Measurements from ENCODE around the gene TTLL11. TPM values are rescaled to one million over a fixed set of nuclear protein-coding genes. Genes with fewer than 3 reads are reported as not detected.

TTLL11 gene
- total and polyA plus RNA-seq, 2 experiments from 2014 or later: 5.5 to 7.6 TPM

- Histone ChIP-seq H3K9me3 (ENCODE audit: low read depth) (no peaks in the 10 kb centered on the region), H3K27me3 (no peaks in the 10 kb centered on the region), H2AFZ (no peak overlapping the region), H3K4me1 (ENCODE audit: insufficient read depth) (no peaks in the 10 kb centered on the region), H3K4me2 (no peak overlapping the region), H3K27ac (no peak overlapping the region), H3K9me2 (replicated peaks; ENCODE audit: insufficient read depth) (no peaks in the 10 kb centered on the region), H4K20me1 (ENCODE audit: insufficient read depth, poor library complexity, severe bottlenecking) (no peaks in the 10 kb centered on the region), H3K4me3 (no peak overlapping the region), H3K36me3 (replicated peaks; ENCODE audit: insufficient read depth, low read depth) (no peaks in the 10 kb centered on the region), H3K79me2 (no peaks in the 10 kb centered on the region)
- no peak for DNase-seq (ENCODE audit: low spot score)
- 91% methylated on average over 7 of the region's 7 CpGs for whole genome bisulfite sequencing (ENCODE audit: low lambda C conversion rate, missing lambda C conversion rate)
- TF ChIP-seq CTCF (IDR thresholded peaks at IDR 0.05; ENCODE audit: poor library complexity): no peak
- no peak for TF ChIP-seq EZH2 (IDR thresholded peaks at IDR 0.05; ENCODE audit: borderline replicate concordance)
- no peak for TF ChIP-seq EZH2phosphoT487 (IDR thresholded peaks at IDR 0.05; ENCODE audit: low read depth, severe bottlenecking, unreplicated experiment)
These were observed 95.3 kb downstream of the TTLL11 start for GRCh38 chr9:121997791-121998190.

- TF ChIP-seq EZH2phosphoT487 (IDR thresholded peaks at IDR 0.05; ENCODE audit: low read depth, severe bottlenecking, unreplicated experiment): no peak
- no peak for TF ChIP-seq EZH2 (IDR thresholded peaks at IDR 0.05; ENCODE audit: borderline replicate concordance)
- no peak for TF ChIP-seq CTCF (IDR thresholded peaks at IDR 0.05; ENCODE audit: poor library complexity)
- 91% methylated on average over 4 of the region's 4 CpGs for WGBS (ENCODE audit: low lambda C conversion rate, missing lambda C conversion rate)
- H4K20me1 ChIP-seq (ENCODE audit: insufficient read depth, poor library complexity, severe bottlenecking): no peaks in the 10 kb centered on the region
These were observed 96.3 kb downstream of the TTLL11 start for GRCh38 chr9:121996783-121997182.

GRCh38 chr9:121995997-121996396 is 97.1 kb downstream of the TTLL11 start:
- H3K9me2 ChIP-seq (replicated peaks; ENCODE audit: insufficient read depth): no peaks in the 10 kb centered on the region
- no peak for DNase-seq (ENCODE audit: low spot score)
- H3K27me3 ChIP-seq: no peaks in the 10 kb centered on the region
- H3K27ac ChIP-seq: no peak overlapping the region
- no peak overlapping the region for H2AFZ ChIP-seq
- no peaks in the 10 kb centered on the region for H3K36me3 ChIP-seq (replicated peaks; ENCODE audit: insufficient read depth, low read depth)
- H3K79me2 ChIP-seq: no peaks in the 10 kb centered on the region
- no peak overlapping the region for H3K4me3 ChIP-seq
- H3K9me3 ChIP-seq (ENCODE audit: low read depth): no peaks in the 10 kb centered on the region
- H3K4me2 ChIP-seq: no peak overlapping the region
- 80% methylated on average over 5 of the region's 5 CpGs for WGBS (ENCODE audit: low lambda C conversion rate, missing lambda C conversion rate)
- H4K20me1 ChIP-seq (ENCODE audit: insufficient read depth, poor library complexity, severe bottlenecking): no peaks in the 10 kb centered on the region
- peaks cover 4% of the 10 kb centered on the region for H3K4me1 ChIP-seq (ENCODE audit: insufficient read depth)
- TF ChIP-seq EZH2 (IDR thresholded peaks at IDR 0.05; ENCODE audit: borderline replicate concordance): no peak
- TF ChIP-seq CTCF (IDR thresholded peaks at IDR 0.05; ENCODE audit: poor library complexity): no peak

More at GRCh38 chr9:121996783-121997182, 96.3 kb downstream of the TTLL11 start:
- Histone ChIP-seq H3K4me3 (no peak overlapping the region), H3K79me2 (no peaks in the 10 kb centered on the region), H3K36me3 (replicated peaks; ENCODE audit: insufficient read depth, low read depth) (no peaks in the 10 kb centered on the region), H3K9me3 (ENCODE audit: low read depth) (no peaks in the 10 kb centered on the region), H2AFZ (no peak overlapping the region), H3K27ac (no peak overlapping the region), H3K4me1 (ENCODE audit: insufficient read depth) (no peaks in the 10 kb centered on the region), H3K27me3 (no peaks in the 10 kb centered on the region), H3K9me2 (replicated peaks; ENCODE audit: insufficient read depth) (no peaks in the 10 kb centered on the region), H3K4me2 (no peak overlapping the region)
- DNase-seq (ENCODE audit: low spot score): no peak

Data from hepatocyte (in vitro differentiated cells).